Naive thymus-derived CD8-positive, alpha-beta T cell (primary cell): ENCODE results near the gene LIN54. TPM values are rescaled to one million over a fixed set of nuclear protein-coding genes. Genes with fewer than 3 reads are reported as not detected.
"Not testable (repeated sequence)": the region's sequence is repeated elsewhere in the genome, so short reads cannot be mapped to it uniquely, and the experiment has no call there.

ENCODE experiments used
- ATAC-seq, 2 donors: fragments of 150-1000 bp; cut with Tn5 transposase in 1 of 2; sonication (Bioruptor Pico), chemical (Tn5 transposase) in 1 of 2; 1 replicate in 1 of 2; 2 replicates in 1 of 2; pipeline ENCODE4 v1.10.0; 2021; ENCODE audit warnings: mild to moderate bottlenecking in 2 of 2, moderate library complexity in 2 of 2
- POLR2A ChIA-PET: fragments of 350-600 bp; sonication (Branson Sonifier 250); formaldehyde crosslinking; loops from one replicate; lab custom pipeline; 2021; ENCODE audit warnings: antibody characterized with exemption; lab: Charles Lee
- DNase-seq, 10 donors: peaks; one replicate each; pipeline versions ENCODE4 v3.0.0 to v3.0.0-alpha.2; 2020 to 2022
- H3K27ac Mint-ChIP-seq, 10 donors: one replicate each; pipeline ENCODE4 v1.8.0; 2020 to 2022; ENCODE audit warnings: mild to moderate bottlenecking in 10 of 10, mixed read lengths in 10 of 10, moderate library complexity in 4 of 10, inconsistent platforms in 1 of 10
- H3K27me3 Mint-ChIP-seq, 5 donors: one replicate each; pipeline ENCODE4 v1.8.0; 2021 to 2022; ENCODE audit warnings: mixed read lengths in 5 of 5
- H3K36me3 Mint-ChIP-seq, 3 donors: one replicate each; pipeline ENCODE4 v1.8.0; 2020 to 2022; ENCODE audit warnings: mixed read lengths in 3 of 3, mild to moderate bottlenecking in 2 of 3, inconsistent platforms in 1 of 3
- H3K4me1 Mint-ChIP-seq, 4 donors: one replicate each; pipeline ENCODE4 v1.8.0; 2021 to 2022; ENCODE audit warnings: mixed read lengths in 4 of 4
- H3K4me3 Mint-ChIP-seq, 10 donors: one replicate each; pipeline ENCODE4 v1.8.0; 2020 to 2022; ENCODE audit warnings: mild to moderate bottlenecking in 10 of 10, mixed read lengths in 10 of 10, moderate library complexity in 6 of 10, inconsistent platforms in 1 of 10
- H3K9me3 Mint-ChIP-seq, 9 donors: one replicate each; pipeline ENCODE4 v1.8.0; 2020 to 2022; ENCODE audit warnings: mixed read lengths in 9 of 9, mild to moderate bottlenecking in 3 of 9, inconsistent platforms in 1 of 9, moderate library complexity in 1 of 9
- polyA plus RNA-seq, 3 donors: library from polyadenylated mRNA; unstranded; fragments of 300-500 nt; fragmentation: Illumina TruSeq; gene quantifications; one replicate each; pipeline ENCODE4 v1.2.3, GENCODE V29; 2021
- total RNA-seq, 8 experiments: library from RNA in 2 of 8; stranded (reverse) in 2 of 8; gene quantifications; one replicate each; pipeline ENCODE4 v1.2.3 and lab custom pipeline; 2021 to 2026

The LIN54 gene
- total RNA-seq: 10 to 100 TPM; 23.6 to 24.1 TPM
- 10 to 100 TPM in 1 of 3 donors, 1 to 10 TPM in 2; 9.4 to 10.7 (median 9.5) TPM for polyA plus RNA-seq
- total RNA-seq (lab: John Stamatoyannopoulos, UW): 31.7 to 53.1 (median 37.7) reads per million in 6 experiments

DNA sequence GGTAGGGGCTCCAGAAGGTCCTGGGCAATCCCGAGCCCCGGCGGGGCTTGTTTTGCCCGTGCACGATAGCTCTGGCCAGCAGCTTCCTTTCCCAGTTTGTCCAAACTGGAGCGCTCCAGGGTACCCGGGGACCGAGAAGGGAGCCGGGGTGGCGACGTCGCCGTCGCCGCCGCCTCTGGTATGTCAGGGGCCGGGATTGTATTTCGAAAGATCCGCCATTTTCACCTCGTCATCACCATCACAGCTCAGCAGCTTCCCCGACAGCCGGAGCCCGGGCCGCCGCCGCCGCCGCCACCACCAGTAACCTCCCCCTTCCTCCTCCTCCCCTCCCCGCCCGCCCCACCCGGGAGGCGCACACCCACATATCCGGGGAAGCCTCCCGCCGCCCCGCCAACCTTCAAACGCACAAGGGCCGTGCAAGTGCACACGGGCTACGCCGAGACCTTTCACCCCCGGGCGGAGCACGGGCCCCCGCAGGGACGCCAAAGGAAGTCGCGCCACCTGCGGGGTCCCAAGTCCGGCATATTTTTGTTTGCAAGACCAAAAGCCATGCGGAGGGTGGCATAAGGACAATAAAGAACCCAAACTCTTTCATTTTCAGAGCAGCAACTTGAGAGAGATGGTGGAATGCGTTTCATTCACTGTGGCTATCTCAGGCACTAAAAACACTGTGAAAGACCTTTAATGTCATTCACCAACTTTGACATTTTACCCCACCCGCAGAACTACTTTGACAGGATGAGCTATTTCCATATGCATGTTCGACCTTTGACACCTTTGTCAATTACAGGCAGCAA is at the start of gene LIN54:
Gene LIN54, minus strand, starts transcription at position 302 of the 797 bp plus-strand sequence. CDS start 25,979 bp downstream, outside the sequence.
- H3K4me3 Mint-ChIP-seq: peak within 1 kb of the TSS; percentile 93 to 98 (median 97)
- H3K27ac Mint-ChIP-seq: peak within 1 kb of the TSS; percentile 91 to 99 (median 97)
- POLR2A ChIA-PET: interaction anchor here (0.7 to 5.5 kb wide), 13 partner anchors 23 to 637 kb away, joined by 3 to 65 read pairs (median 5); partner anchors contain the start of genes COPS4, HELQ, HNRNPD and HNRNPDL
- no peaks in the 10 kb centered on the region for H3K27me3 Mint-ChIP-seq
- DNase-seq (peak; percentile 79 to 93 (median 84)), ATAC-seq (peak; percentile 65 to 69)
- H3K9me3 Mint-ChIP-seq: no peaks in the 10 kb centered on the region
- peaks cover 0 to 5% (median 0%) of the 10 kb centered on the region in 3 donors for H3K36me3 Mint-ChIP-seq
- peaks cover 28 to 63% (median 58%) of the 10 kb centered on the region in 4 donors for H3K4me1 Mint-ChIP-seq

- no peaks in the 10 kb centered on the region for H3K9me3 Mint-ChIP-seq
- POLR2A ChIA-PET: no interaction called here
- peak in 5 of 10 donors; percentile 5 to 38 (median 22) for DNase-seq
- H3K4me1 Mint-ChIP-seq: peaks cover 0 to 7% (median 3%) of the 10 kb centered on the region in 4 donors
- H3K27ac Mint-ChIP-seq: no peak overlapping the region
- H3K27me3 Mint-ChIP-seq: no peaks in the 10 kb centered on the region
- H3K36me3 Mint-ChIP-seq: peaks cover 7 to 79% (median 11%) of the 10 kb centered on the region in 3 donors
- no peak for ATAC-seq
- H3K4me3 Mint-ChIP-seq: no peak overlapping the region
Measured at GRCh38 chr4:83054928-83055327, 44.3 kb upstream of the LIN54 start.

DNA sequence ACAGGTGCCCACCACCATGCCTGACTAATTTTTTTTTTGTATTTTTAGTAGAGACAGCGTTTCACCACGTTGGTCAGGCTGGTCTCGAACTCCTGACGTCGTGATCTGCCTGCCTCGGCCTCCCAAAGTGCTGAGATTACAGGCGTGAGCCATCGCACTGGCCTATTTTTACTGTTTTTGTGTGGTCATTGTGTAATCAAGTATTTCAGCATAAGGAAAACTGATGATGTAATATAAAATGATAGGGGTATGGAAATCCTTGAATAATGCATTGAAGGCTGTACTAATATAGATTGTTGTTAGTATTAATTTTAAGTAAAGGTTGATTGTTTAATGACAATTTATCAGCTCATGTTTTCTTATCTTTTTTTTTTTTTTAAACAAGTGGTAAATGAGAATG is 38.2 kb upstream of the LIN54 start:
- H3K27ac Mint-ChIP-seq: peak overlapping the region in 1 of 10 donors; percentile 12
- H3K27me3 Mint-ChIP-seq, DNase-seq, H3K9me3 Mint-ChIP-seq, H3K4me3 Mint-ChIP-seq, ATAC-seq: not testable (repeated sequence)
- H3K4me1 Mint-ChIP-seq: peaks cover 6 to 15% (median 11%) of the 10 kb centered on the region in 4 donors
- POLR2A ChIA-PET: interaction anchor here (0.6 kb wide), 2 partner anchors 37 to 212 kb away, joined by 3 read pairs; no protein-coding TSS in a partner anchor
- H3K36me3 Mint-ChIP-seq: peaks cover 5 to 54% (median 7%) of the 10 kb centered on the region in 3 donors

- H3K36me3 Mint-ChIP-seq: peaks cover 2 to 40% (median 5%) of the 10 kb centered on the region in 3 donors
- no peak for DNase-seq
- no peak overlapping the region for H3K4me3 Mint-ChIP-seq
- H3K9me3 Mint-ChIP-seq: no peaks in the 10 kb centered on the region
- POLR2A ChIA-PET: interaction anchor here (1.4 kb wide), 1 partner anchor 12 kb away, joined by 4 read pairs; the partner anchor contains the start of gene COPS4
- ATAC-seq: no peak
- H3K4me1 Mint-ChIP-seq: peaks cover 5 to 20% (median 12%) of the 10 kb centered on the region in 4 donors
- no peaks in the 10 kb centered on the region for H3K27me3 Mint-ChIP-seq
- H3K27ac Mint-ChIP-seq: no peak overlapping the region
Measured at GRCh38 chr4:83046693-83047473, 36.3 kb upstream of the LIN54 start.

DNA sequence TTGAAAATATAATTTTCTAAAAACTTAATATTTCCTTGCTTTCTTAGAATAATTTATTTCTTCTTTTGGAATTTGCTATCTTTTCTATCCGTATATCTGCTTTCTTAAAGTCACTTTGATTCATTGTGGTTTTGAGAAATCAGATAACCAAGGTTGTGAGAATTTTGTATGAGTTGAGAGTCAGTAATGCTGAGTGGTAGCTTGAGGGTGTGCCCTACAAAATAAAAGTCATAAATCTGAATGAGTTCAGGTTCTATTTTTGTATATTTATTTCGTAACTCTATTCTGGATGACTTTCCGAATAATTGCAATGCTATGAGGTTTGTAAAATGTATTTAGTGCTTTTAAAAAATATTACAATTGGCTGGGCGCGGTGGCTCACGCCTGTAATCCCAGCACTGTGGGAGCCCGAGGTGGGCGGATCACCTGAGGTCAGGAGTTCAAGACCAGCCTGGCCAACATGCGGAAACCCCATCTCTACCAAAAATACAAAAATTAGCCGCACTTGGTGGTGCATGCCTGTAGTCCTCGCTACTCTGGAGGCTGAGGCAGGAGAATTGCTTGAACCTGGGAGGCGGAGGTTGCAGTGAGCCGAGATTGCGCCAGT is 33.3 kb upstream of the LIN54 start:
- H3K9me3 Mint-ChIP-seq: no peaks in the 10 kb centered on the region
- POLR2A ChIA-PET: no interaction called here
- no peak overlapping the region for H3K27ac Mint-ChIP-seq
- no peaks in the 10 kb centered on the region for H3K27me3 Mint-ChIP-seq
- H3K4me1 Mint-ChIP-seq: peaks cover 12 to 36% (median 27%) of the 10 kb centered on the region in 4 donors
- peaks cover 0 to 25% (median 0%) of the 10 kb centered on the region in 3 donors for H3K36me3 Mint-ChIP-seq
- ATAC-seq (no peak), DNase-seq (no peak)
- H3K4me3 Mint-ChIP-seq: no peak overlapping the region

- H3K27me3 Mint-ChIP-seq, H3K9me3 Mint-ChIP-seq, DNase-seq, H3K4me3 Mint-ChIP-seq, POLR2A ChIA-PET, H3K27ac Mint-ChIP-seq, ATAC-seq: not testable (repeated sequence)
- H3K36me3 Mint-ChIP-seq: peaks cover 0 to 21% (median 1%) of the 10 kb centered on the region in 3 donors
- H3K4me1 Mint-ChIP-seq: peaks cover 13 to 42% (median 31%) of the 10 kb centered on the region in 4 donors
Measured at GRCh38 chr4:83043157-83043556, 32.5 kb upstream of the LIN54 start.

DNA sequence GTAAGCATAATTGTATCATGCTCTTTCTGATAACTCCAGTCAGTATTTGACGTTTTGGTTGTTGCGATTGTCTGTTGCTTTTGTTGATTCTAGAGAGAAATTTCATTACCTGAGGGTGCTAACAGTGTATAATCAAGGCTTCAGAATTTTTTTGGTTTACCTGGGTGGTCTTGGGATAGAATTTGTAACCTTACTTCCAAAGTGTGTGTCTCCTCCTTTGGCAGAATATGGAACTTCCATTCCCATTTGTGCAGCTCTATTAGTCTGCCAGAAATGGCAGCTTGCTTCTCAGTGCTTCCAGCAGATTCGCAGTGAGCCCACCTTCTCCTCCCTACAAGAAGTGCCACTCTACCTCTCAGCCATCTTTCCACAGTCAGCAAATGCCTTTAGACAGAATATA is 29.6 kb upstream of the LIN54 start:
- Mint-ChIP-seq H3K36me3 (peaks cover 0 to 14% (median 1%) of the 10 kb centered on the region in 3 donors), H3K9me3 (no peaks in the 10 kb centered on the region), H3K27ac (peak overlapping the region in 3 of 10 donors; percentile 11 to 55 (median 15)), H3K27me3 (no peaks in the 10 kb centered on the region), H3K4me3 (no peak overlapping the region), H3K4me1 (peaks cover 17 to 58% (median 49%) of the 10 kb centered on the region in 4 donors)
- ATAC-seq (no peak), DNase-seq (no peak)
- POLR2A ChIA-PET: interaction anchor here (0.6 to 1.2 kb wide), 2 partner anchors 28 to 51 kb away, joined by 3 read pairs; no protein-coding TSS in a partner anchor

DNA sequence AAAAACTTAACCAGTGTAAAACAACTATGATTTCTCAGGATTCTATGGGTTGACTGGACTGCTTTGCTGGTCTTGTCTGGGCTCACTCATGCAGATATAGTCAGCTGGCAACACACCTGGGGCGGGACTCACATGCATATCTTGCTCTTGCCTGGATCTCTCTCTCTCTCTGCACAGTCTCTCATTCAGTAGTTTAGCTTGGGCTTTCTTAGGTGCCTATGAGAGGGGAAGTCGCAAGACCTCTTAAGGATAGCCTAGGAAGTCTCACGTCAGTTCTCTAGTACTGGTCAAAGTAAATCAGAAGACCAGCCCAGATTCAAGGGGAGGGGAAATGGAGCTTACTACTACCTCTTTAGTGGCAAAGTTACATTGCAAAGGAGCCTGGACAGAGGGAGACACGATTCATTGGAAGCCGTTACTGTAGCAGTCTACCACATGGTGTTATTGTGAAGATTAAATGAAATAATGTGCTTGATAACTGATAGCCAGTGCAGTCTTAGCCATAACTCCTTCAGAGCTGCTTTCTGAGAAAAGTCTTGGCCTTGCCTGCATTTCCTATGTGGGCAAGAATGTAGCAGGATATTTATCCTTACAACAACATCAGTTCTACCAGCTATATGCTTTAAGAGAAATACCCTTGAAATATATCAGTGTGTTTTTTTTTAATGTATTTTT is 26.5 kb upstream of the LIN54 start:
- peaks cover 0 to 13% (median 1%) of the 10 kb centered on the region in 3 donors for H3K36me3 Mint-ChIP-seq
- peak overlapping the region in 2 of 10 donors; percentile 62 to 65 for H3K27ac Mint-ChIP-seq
- DNase-seq (no peak), ATAC-seq (no peak)
- peaks cover 0 to 1% (median 0%) of the 10 kb centered on the region in 5 donors for H3K27me3 Mint-ChIP-seq
- POLR2A ChIA-PET: interaction anchor here (0.6 to 1.8 kb wide), 4 partner anchors 26 to 457 kb away, joined by 4 to 6 read pairs (median 5); partner anchors contain the start of genes COQ2 and LIN54
- peaks cover 17 to 56% (median 47%) of the 10 kb centered on the region in 4 donors for H3K4me1 Mint-ChIP-seq
- peak overlapping the region; percentile 7 to 100 (median 94) for H3K4me3 Mint-ChIP-seq
- H3K9me3 Mint-ChIP-seq: no peaks in the 10 kb centered on the region

GRCh38 chr4:83034630-83035494 is 24.2 kb upstream of the LIN54 start, which contains the start of gene COPS4:
Gene COPS4 (plus strand): TSS chr4:83035183. CDS start chr4:83035225, 42 bp downstream.
- Mint-ChIP-seq H3K4me1 (peaks cover 9 to 47% (median 36%) of the 10 kb centered on the region in 4 donors), H3K36me3 (peaks cover 0 to 1% (median 0%) of the 10 kb centered on the region in 3 donors), H3K4me3 (peak within 1 kb of the TSS; percentile 91 to 100 (median 100)), H3K27me3 (peaks cover 0 to 1% (median 0%) of the 10 kb centered on the region in 5 donors), H3K9me3 (no peaks in the 10 kb centered on the region), H3K27ac (peak within 1 kb of the TSS; percentile 97 to 100 (median 99))
- peak; percentile 83 to 98 (median 95) for DNase-seq
- ATAC-seq: peak; percentile 94 to 96
- POLR2A ChIA-PET: interaction anchor here (0.6 to 1.5 kb wide), 24 partner anchors 9 to 750 kb away, joined by 3 to 65 read pairs (median 4); partner anchors contain the start of genes ABRAXAS1, COQ2, HELQ and HNRNPD

DNA sequence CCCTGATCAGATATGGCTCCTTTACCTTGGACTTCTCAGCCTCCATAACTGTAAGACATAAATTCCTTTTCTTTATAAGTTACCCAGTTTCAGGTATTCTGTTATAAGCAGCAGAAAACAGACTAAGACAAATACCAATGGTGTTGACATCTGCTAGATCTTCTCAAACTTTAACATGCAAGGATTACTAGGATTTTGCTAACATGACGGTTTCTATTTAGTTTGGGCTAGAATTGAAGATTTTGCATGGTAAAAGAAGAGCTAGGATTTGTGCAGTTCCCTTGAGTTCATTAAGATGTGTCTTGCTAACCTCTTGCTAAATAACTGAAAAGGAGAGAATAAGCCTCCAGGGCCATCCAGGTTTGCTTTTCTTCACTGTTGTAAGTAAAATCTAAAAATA is 19.1 kb upstream of the LIN54 start:
- Mint-ChIP-seq H3K4me1 (peaks cover 0 to 11% (median 2%) of the 10 kb centered on the region in 4 donors), H3K27me3 (peaks cover 0 to 2% (median 0%) of the 10 kb centered on the region in 5 donors), H3K27ac (no peak overlapping the region), H3K4me3 (no peak overlapping the region), H3K36me3 (peaks cover 0 to 5% (median 2%) of the 10 kb centered on the region in 3 donors), H3K9me3 (peaks cover 0 to 9% (median 3%) of the 10 kb centered on the region in 9 donors)
- ATAC-seq (no peak), DNase-seq (no peak)
- POLR2A ChIA-PET: interaction anchor here (2.3 kb wide), 1 partner anchor 16 kb away, joined by 10 read pairs; no protein-coding TSS in a partner anchor
